Mammary epithelial cell (primary cell): ENCODE data around the gene MEI1.

Experiments
- CTCF ChIP-seq, 2 donors: IDR thresholded peaks in 1 of 2; conservative IDR thresholded peaks in 1 of 2; 2 replicates each; pipeline ENCODE4 v1.5.1; 2011 to 2012; ENCODE audit warnings: inconsistent platforms in 2 of 2, low read length in 2 of 2, mild to moderate bottlenecking in 2 of 2, control low read depth in 1 of 2, low read depth in 1 of 2; ENCODE audit not compliant: insufficient read depth in 1 of 2; ENCODE audit errors: extremely low read depth in 1 of 2
- EZH2 ChIP-seq: IDR thresholded peaks from 2 replicates; pipeline ENCODE4 v1.6.1; 2012; ENCODE audit warnings: low read length, inconsistent platforms, borderline replicate concordance

- TF ChIP-seq CTCF (conservative IDR thresholded peaks at IDR 0.05 in 1 of 2, IDR thresholded peaks at IDR 0.05 in 1 of 2; ENCODE audit: extremely low read depth in 1 of 2, insufficient read depth in 1 of 2, low read depth in 1 of 2, low read length in 2 of 2) (no peak), EZH2 (no peak)
Measured at GRCh38 chr22:41816871-41817270, 117.6 kb downstream of the MEI1 start.
